Skin epidermis (tissue), 12 donors: Measurements from ENCODE around the gene HDAC5.

Experiments
- H3K27ac ChIP-seq, 21 experiments: fragments of 200-600 bp; sonication (generic) in 11 of 21; one replicate each; pipeline ENCODE4 v1.5.0; 2020; ENCODE audit warnings: mild to moderate bottlenecking in 3 of 21, inconsistent platforms in 2 of 21, moderate library complexity in 2 of 21
- H3K4me3 ChIP-seq, 7 experiments: fragments of 200-600 bp; sonication (generic) in 2 of 7; one replicate each; pipeline ENCODE4 v1.5.0; 2020; ENCODE audit warnings: inconsistent platforms in 2 of 7, mild to moderate bottlenecking in 2 of 7, moderate library complexity in 1 of 7

The HDAC5 gene

GRCh38 chr17:44076716-44077594, 46.5 kb downstream of the HDAC5 start:
- Histone ChIP-seq H3K27ac (peak overlapping the region in 4 of 21 experiments; percentile 8 to 62 (median 38)), H3K4me3 (no peak overlapping the region)

- peak overlapping the region in 2 of 21 experiments; percentile 36 to 43 for H3K27ac ChIP-seq
These were observed 47.7 kb downstream of the HDAC5 start for GRCh38 chr17:44075598-44076293.

GRCh38 chr17:44074911-44075285, 48.5 kb downstream of the HDAC5 start:
- peak overlapping the region in 1 of 21 experiments; percentile 17 for H3K27ac ChIP-seq
- no peak overlapping the region for H3K4me3 ChIP-seq

More at GRCh38 chr17:44075598-44076293, 47.7 kb downstream of the HDAC5 start:
- H3K4me3 ChIP-seq = no peak overlapping the region

- Histone ChIP-seq H3K27ac (peak overlapping the region in 2 of 21 experiments; percentile 6 to 17), H3K4me3 (no peak overlapping the region)
These were observed 49.1 kb downstream of the HDAC5 start for GRCh38 chr17:44074231-44074910.

- peak overlapping the region in 19 of 21 experiments; percentile 35 to 94 (median 88) for H3K27ac ChIP-seq
- H3K4me3 ChIP-seq = peak overlapping the region in 4 of 7 experiments; percentile 48 to 65 (median 57)
These were observed 51.7 kb downstream of the HDAC5 start for GRCh38 chr17:44071772-44072171.

- Histone ChIP-seq H3K4me3 (peak overlapping the region; percentile 41 to 74 (median 53)), H3K27ac (peak overlapping the region; percentile 23 to 94 (median 86))
These were observed 52.3 kb downstream of the HDAC5 start for GRCh38 chr17:44071198-44071520.

- Histone ChIP-seq H3K4me3 (peak within 1 kb of the TSS; percentile 41 to 74 (median 53)), H3K27ac (peak within 1 kb of the TSS; percentile 23 to 94 (median 86))
These were observed 52.8 kb downstream of the HDAC5 start, which contains the start of gene G6PC3 for GRCh38 chr17:44070455-44071197. Gene G6PC3 (plus strand): TSS chr17:44070735. CDS start chr17:44070966, 231 bp downstream.

- peak overlapping the region in 20 of 21 experiments; percentile 69 to 94 (median 87) for H3K27ac ChIP-seq
- peak overlapping the region; percentile 41 to 74 (median 53) for H3K4me3 ChIP-seq
These were observed 53.4 kb downstream of the HDAC5 start for GRCh38 chr17:44069974-44070454.

GRCh38 chr17:44067545-44067940, 55.9 kb downstream of the HDAC5 start:
- peak overlapping the region in 14 of 21 experiments; percentile 93 to 99 (median 98) for H3K27ac ChIP-seq

GRCh38 chr17:44066204-44066930, 57.1 kb downstream of the HDAC5 start, which contains the start of gene LSM12:
Gene LSM12 (minus strand): TSS chr17:44066671. CDS start chr17:44066587, 84 bp downstream.
- H3K27ac ChIP-seq = peak within 1 kb of the TSS; percentile 78 to 99 (median 97)
- H3K4me3 ChIP-seq = peak within 1 kb of the TSS; percentile 49 to 90 (median 82)

More at GRCh38 chr17:44067545-44067940, 55.9 kb downstream of the HDAC5 start:
- no peak overlapping the region for H3K4me3 ChIP-seq

GRCh38 chr17:44065668-44066203, 57.7 kb downstream of the HDAC5 start:
- Histone ChIP-seq H3K27ac (peak overlapping the region; percentile 78 to 99 (median 97)), H3K4me3 (peak overlapping the region; percentile 49 to 90 (median 82))

GRCh38 chr17:44063704-44064639, 59.5 kb downstream of the HDAC5 start:
- Histone ChIP-seq H3K27ac (no peak overlapping the region), H3K4me3 (no peak overlapping the region)

GRCh38 chr17:44062871-44063270, 60.6 kb downstream of the HDAC5 start:
- Histone ChIP-seq H3K27ac (no peak overlapping the region), H3K4me3 (no peak overlapping the region)

GRCh38 chr17:44061446-44061845, 62.0 kb downstream of the HDAC5 start:
- H3K4me3 ChIP-seq = no peak overlapping the region
- no peak overlapping the region for H3K27ac ChIP-seq

GRCh38 chr17:44059101-44059892, 64.1 kb downstream of the HDAC5 start:
- Histone ChIP-seq H3K4me3 (no peak overlapping the region), H3K27ac (no peak overlapping the region)
